ENCODE measurements around the gene SEZ6. TPM values are rescaled to one million over a fixed set of nuclear protein-coding genes. Genes with fewer than 3 reads are reported as not detected.

The SEZ6 gene
- not detected for total RNA-seq

GRCh38 chr17:29005936-29006511 lies at the start of gene SEZ6:
Gene SEZ6, minus strand, starts transcription at chr17:29006033. Its CDS starts 164 bp downstream, at chr17:29005869.
- ATAC-seq (peak; percentile 90), DNase-seq (ENCODE audit: low spot score) (peak; percentile 81)
- intact Hi-C loops (cut with DNase I): no loop called here

GRCh38 chr17:29054835-29055234 lies 49.0 kb upstream of the SEZ6 start:
- DNase-seq (ENCODE audit: low spot score) (no peak), ATAC-seq (no peak)
- intact Hi-C loops (cut with DNase I): no loop called here

GRCh38 chr17:29051731-29052130 lies 45.9 kb upstream of the SEZ6 start:
- intact Hi-C loops (cut with DNase I): no loop called here
- no peak for ATAC-seq
- no peak for DNase-seq (ENCODE audit: low spot score)

- intact Hi-C loops (cut with DNase I): no loop called here
- no peak for ATAC-seq
- no peak for DNase-seq (ENCODE audit: low spot score)
These were observed 45.4 kb upstream of the SEZ6 start for GRCh38 chr17:29051194-29051593.

- ATAC-seq (no peak), DNase-seq (ENCODE audit: low spot score) (no peak)
- intact Hi-C loops (cut with DNase I): no loop called here
These were observed 44.3 kb upstream of the SEZ6 start for GRCh38 chr17:29050176-29050575.

GRCh38 chr17:29049541-29050145 lies 43.8 kb upstream of the SEZ6 start:
- DNase-seq (ENCODE audit: low spot score): no peak
- intact Hi-C loops (cut with DNase I): no loop called here
- ATAC-seq: no peak

- ATAC-seq (no peak), DNase-seq (ENCODE audit: low spot score) (no peak)
- intact Hi-C loops (cut with DNase I): no loop called here
These were observed 42.9 kb upstream of the SEZ6 start for GRCh38 chr17:29048440-29049368.

GRCh38 chr17:29046473-29046839 lies 40.6 kb upstream of the SEZ6 start:
- DNase-seq (ENCODE audit: low spot score) (no peak), ATAC-seq (no peak)
- intact Hi-C loops (cut with DNase I): no loop called here

GRCh38 chr17:29045734-29046472 lies 40.1 kb upstream of the SEZ6 start:
- no peak for DNase-seq (ENCODE audit: low spot score)
- intact Hi-C loops (cut with DNase I): no loop called here
- no peak for ATAC-seq

GRCh38 chr17:29045026-29045425 lies 39.2 kb upstream of the SEZ6 start:
- intact Hi-C loops (cut with DNase I): no loop called here
- ATAC-seq: no peak

GRCh38 chr17:29043539-29044145 lies 37.8 kb upstream of the SEZ6 start:
- intact Hi-C loops (cut with DNase I): no loop called here
- ATAC-seq: no peak

More at GRCh38 chr17:29045026-29045425, 39.2 kb upstream of the SEZ6 start:
- no peak for DNase-seq (ENCODE audit: low spot score)

GRCh38 chr17:29042679-29043538 lies 37.1 kb upstream of the SEZ6 start, which contains the start of gene PIPOX:
Gene PIPOX, plus strand, starts transcription at chr17:29043141. Its CDS starts 85 bp downstream, at chr17:29043226.
- peak; percentile 75 for ATAC-seq
- peak; percentile 67 for DNase-seq (ENCODE audit: low spot score)
- intact Hi-C loops (cut with DNase I): no loop called here

More at GRCh38 chr17:29043539-29044145, 37.8 kb upstream of the SEZ6 start:
- DNase-seq (ENCODE audit: low spot score): no peak

GRCh38 chr17:29042026-29042678 lies 36.3 kb upstream of the SEZ6 start:
- ATAC-seq (no peak), DNase-seq (ENCODE audit: low spot score) (no peak)
- intact Hi-C loops (cut with DNase I): no loop called here

- ATAC-seq: no peak
- intact Hi-C loops (cut with DNase I): no loop called here
- no peak for DNase-seq (ENCODE audit: low spot score)
These were observed 35.7 kb upstream of the SEZ6 start for GRCh38 chr17:29041571-29041970.

- intact Hi-C loops (cut with DNase I): no loop called here
- no peak for ATAC-seq
These were observed 35.3 kb upstream of the SEZ6 start for GRCh38 chr17:29041091-29041490.

GRCh38 chr17:29039764-29040598 lies 34.1 kb upstream of the SEZ6 start:
- ATAC-seq: peak; percentile 20
- DNase-seq (ENCODE audit: low spot score): no peak
- intact Hi-C loops (cut with DNase I): no loop called here

More at GRCh38 chr17:29041091-29041490, 35.3 kb upstream of the SEZ6 start:
- no peak for DNase-seq (ENCODE audit: low spot score)

Data from sciatic nerve (tissue), 2 donors.